Esophagus muscularis mucosa (tissue), 4 donors: ENCODE results near the gene GPX1.

ENCODE experiments used
- EP300 ChIP-seq: sonication (generic); formaldehyde crosslinking; IDR thresholded peaks from one replicate; pipeline ENCODE4 v1.6.1; 2017; ENCODE audit warnings: antibody characterized with exemption
- POLR2A ChIP-seq: fragments of 450-650 bp; IDR thresholded peaks from one replicate; pipeline ENCODE4 v1.6.1; 2017; ENCODE audit warnings: antibody characterized with exemption, moderate library complexity, mild to moderate bottlenecking, low read depth
- TF ChIP-seq, protein P1 (sequence below), 3 experiments: fragments of 200-600 bp in 2 of 3; fragments of 450-650 bp in 1 of 3; sonication (generic) in 2 of 3; IDR thresholded peaks; one replicate each; pipeline ENCODE4 v1.5.1; 2017 to 2019; ENCODE audit warnings: antibody characterized with exemption in 3 of 3, mild to moderate bottlenecking in 2 of 3, moderate library complexity in 1 of 3

GRCh38 chr3:49351521-49352011, 6.6 kb downstream of the GPX1 start:
- TF ChIP-seq, protein P1, sequence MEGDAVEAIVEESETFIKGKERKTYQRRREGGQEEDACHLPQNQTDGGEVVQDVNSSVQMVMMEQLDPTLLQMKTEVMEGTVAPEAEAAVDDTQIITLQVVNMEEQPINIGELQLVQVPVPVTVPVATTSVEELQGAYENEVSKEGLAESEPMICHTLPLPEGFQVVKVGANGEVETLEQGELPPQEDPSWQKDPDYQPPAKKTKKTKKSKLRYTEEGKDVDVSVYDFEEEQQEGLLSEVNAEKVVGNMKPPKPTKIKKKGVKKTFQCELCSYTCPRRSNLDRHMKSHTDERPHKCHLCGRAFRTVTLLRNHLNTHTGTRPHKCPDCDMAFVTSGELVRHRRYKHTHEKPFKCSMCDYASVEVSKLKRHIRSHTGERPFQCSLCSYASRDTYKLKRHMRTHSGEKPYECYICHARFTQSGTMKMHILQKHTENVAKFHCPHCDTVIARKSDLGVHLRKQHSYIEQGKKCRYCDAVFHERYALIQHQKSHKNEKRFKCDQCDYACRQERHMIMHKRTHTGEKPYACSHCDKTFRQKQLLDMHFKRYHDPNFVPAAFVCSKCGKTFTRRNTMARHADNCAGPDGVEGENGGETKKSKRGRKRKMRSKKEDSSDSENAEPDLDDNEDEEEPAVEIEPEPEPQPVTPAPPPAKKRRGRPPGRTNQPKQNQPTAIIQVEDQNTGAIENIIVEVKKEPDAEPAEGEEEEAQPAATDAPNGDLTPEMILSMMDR (IDR thresholded peaks at IDR 0.05) = no peak
- no peak for TF ChIP-seq POLR2A
- TF ChIP-seq EP300 = no peak
